Measurements from ENCODE around the gene CCDC117. TPM values are rescaled to one million over a fixed set of nuclear protein-coding genes. Genes with fewer than 3 reads are reported as not detected.

CCDC117 gene
- 12.1 and 14.6 TPM in 2 replicates for total RNA-seq (2022)
- Bru-seq, nascent RNA = percentile 74 among the genes with signal in this experiment
- BruChase-seq, experiment 1, labeled RNA remaining after a 6-hour chase = percentile 71 among the genes with signal in this experiment
- percentile 94 among the genes with signal in this experiment for BruChase-seq, experiment 2, labeled RNA remaining after a 2-hour chase
- long read RNA-seq, transcript CCDC117-201 (5 exons, 3,985 nt) = major isoform, 54 of 61 reads
- long read RNA-seq, partial matches to known transcripts = 2 of 61 reads
- long read RNA-seq, other reads (novel, unspliced or antisense) = 5 of 61 reads

- TF ChIP-seq CTCF (IDR thresholded peaks at IDR 0.05; ENCODE audit: unreplicated experiment) = no peak
- peak; percentile 93 for DNase-seq (ENCODE audit: unreplicated experiment)
- Mint-ChIP-seq H3K27ac (ENCODE audit: low read depth, unreplicated experiment) (peak within 1 kb of the TSS; percentile 87), H3K36me3 (ENCODE audit: insufficient read depth, unreplicated experiment) (peaks cover 52% of the 10 kb centered on the region), H3K27me3 (ENCODE audit: insufficient read depth, unreplicated experiment) (no peaks in the 10 kb centered on the region), H3K4me3 (ENCODE audit: unreplicated experiment) (peak within 1 kb of the TSS; percentile 88), H3K4me1 (ENCODE audit: insufficient read depth, unreplicated experiment) (peaks cover 10% of the 10 kb centered on the region), H3K9me3 (ENCODE audit: unreplicated experiment) (no peaks in the 10 kb centered on the region)
- POLR2A ChIA-PET = interaction anchor here (0.6 to 5.8 kb wide), 20 partner anchors 11 to 411 kb away, joined by 3 to 74 read pairs (median 5); partner anchors contain the start of genes CHEK2, HSCB and XBP1
- no TSS peak for BruUV-seq (replicated peaks)
- intact Hi-C loops (cut with micrococcal nuclease) = loop anchor here (2.0 kb wide), 2 partner anchors 60 to 172 kb away; no protein-coding TSS in a partner anchor
- CTCF ChIA-PET = interaction anchor here (0.5 to 1.5 kb wide), 5 partner anchors 10 to 64 kb away, joined by 3 to 5 read pairs (median 4); no protein-coding TSS in a partner anchor
Observed at GRCh38 chr22:28772633-28773460, at the start of gene CCDC117. CCDC117 (plus strand) TSS chr22:28772695; CDS start chr22:28772850, 155 bp downstream.

- CTCF ChIA-PET = no interaction called here
- POLR2A ChIA-PET = interaction anchor here (0.7 to 0.8 kb wide), 3 partner anchors 15 to 88 kb away, joined by 3 read pairs; no protein-coding TSS in a partner anchor
- intact Hi-C loops (cut with micrococcal nuclease) = no loop called here
- Mint-ChIP-seq H3K4me1 (ENCODE audit: insufficient read depth, unreplicated experiment) (peaks cover 11% of the 10 kb centered on the region), H3K9me3 (ENCODE audit: unreplicated experiment) (no peaks in the 10 kb centered on the region), H3K4me3 (ENCODE audit: unreplicated experiment) (no peak overlapping the region), H3K27me3 (ENCODE audit: insufficient read depth, unreplicated experiment) (no peaks in the 10 kb centered on the region), H3K36me3 (ENCODE audit: insufficient read depth, unreplicated experiment) (peaks cover 53% of the 10 kb centered on the region), H3K27ac (ENCODE audit: low read depth, unreplicated experiment) (peak overlapping the region; percentile 78)
- DNase-seq (ENCODE audit: unreplicated experiment) = no peak
- BruUV-seq (replicated peaks) = no TSS peak
- TF ChIP-seq CTCF (IDR thresholded peaks at IDR 0.05; ENCODE audit: unreplicated experiment) = no peak
Observed at GRCh38 chr22:28728002-28728401, 44.5 kb upstream of the CCDC117 start.

- H3K27ac Mint-ChIP-seq (ENCODE audit: low read depth, unreplicated experiment) = peak overlapping the region; percentile 78
- no peak for TF ChIP-seq CTCF (IDR thresholded peaks at IDR 0.05; ENCODE audit: unreplicated experiment)
- H3K4me3 Mint-ChIP-seq (ENCODE audit: unreplicated experiment) = no peak overlapping the region
- ChIA-PET POLR2A (interaction anchor here (0.8 to 1.4 kb wide), 3 partner anchors 17 to 87 kb away, joined by 3 read pairs; partner anchors contain the start of gene XBP1), CTCF (no interaction called here)
- H3K4me1 Mint-ChIP-seq (ENCODE audit: insufficient read depth, unreplicated experiment) = peaks cover 11% of the 10 kb centered on the region
- H3K9me3 Mint-ChIP-seq (ENCODE audit: unreplicated experiment) = no peaks in the 10 kb centered on the region
- H3K27me3 Mint-ChIP-seq (ENCODE audit: insufficient read depth, unreplicated experiment) = no peaks in the 10 kb centered on the region
- H3K36me3 Mint-ChIP-seq (ENCODE audit: insufficient read depth, unreplicated experiment) = peaks cover 53% of the 10 kb centered on the region
- DNase-seq (ENCODE audit: unreplicated experiment) = peak; percentile 55
- no TSS peak for BruUV-seq (replicated peaks)
- intact Hi-C loops (cut with micrococcal nuclease) = no loop called here
Observed at GRCh38 chr22:28728621-28729313, 43.7 kb upstream of the CCDC117 start.

Measured in MCF 10A (cell line).